Liver (tissue), 3 donors: ENCODE measurements around the gene PRKCH.

Source experiments
- CTCF ChIP-seq: fragments of 150-350 bp; IDR thresholded peaks from 2 replicates; pipeline ENCODE4 v1.5.1; 2017; ENCODE audit warnings: improper control_type of control experiment, low read depth, low read length; ENCODE audit not compliant: missing input control
- EGR1 ChIP-seq, 2 donors: IDR thresholded peaks; 2 replicates each; pipeline ENCODE4 v1.6.1; 2016 to 2018; ENCODE audit warnings: antibody characterized with exemption in 2 of 2, low read depth in 2 of 2
- RAD21 ChIP-seq, 2 donors: IDR thresholded peaks; 2 replicates each; pipeline ENCODE4 v1.6.1; 2016; ENCODE audit warnings: antibody characterized with exemption in 2 of 2, mild to moderate bottlenecking in 2 of 2
- REST ChIP-seq: IDR thresholded peaks from 2 replicates; pipeline ENCODE4 v1.6.1; 2016; ENCODE audit warnings: antibody characterized with exemption, mild to moderate bottlenecking
- YY1 ChIP-seq: IDR thresholded peaks from 2 replicates; pipeline ENCODE4 v1.6.1; 2016; ENCODE audit warnings: antibody characterized with exemption, mild to moderate bottlenecking
- donor health status: healthy.
- donor health status: healthy.

- TF ChIP-seq CTCF (no peak), EGR1 (IDR thresholded peaks at IDR 0.05; ENCODE audit: low read depth in 2 of 2) (no peak), RAD21 (IDR thresholded peaks at IDR 0.05) (no peak), REST (no peak), YY1 (no peak)
Measured at GRCh38 chr14:61420326-61420725, 98.9 kb downstream of the PRKCH start.
